ENCODE data around the gene LUZP1.

DNA sequence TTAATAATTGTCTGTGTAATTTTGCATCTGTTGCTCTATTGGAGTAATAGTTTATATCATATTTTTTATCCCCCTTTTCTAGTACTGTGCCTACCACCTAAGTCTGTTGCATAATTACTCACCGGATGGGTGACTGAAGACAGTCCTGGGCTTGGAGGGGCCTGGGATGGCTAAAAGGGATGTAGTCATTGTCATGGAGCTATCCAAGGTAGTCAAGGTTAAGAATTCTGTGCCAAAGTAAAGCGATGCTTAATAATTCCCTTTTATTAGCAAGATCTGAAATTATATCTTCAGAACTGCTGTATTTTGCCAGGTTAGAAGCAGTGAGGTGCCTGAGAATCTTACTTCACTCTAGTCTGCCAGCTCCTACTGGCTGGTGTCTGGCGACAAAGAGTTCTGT, 87.8 kb downstream of the LUZP1 start:
- TF ChIP-seq POLR2A (IDR thresholded peaks at IDR 0.05) (no peak), EP300 (IDR thresholded peaks at IDR 0.05) (no peak)
- TF ChIP-seq, protein P1, sequence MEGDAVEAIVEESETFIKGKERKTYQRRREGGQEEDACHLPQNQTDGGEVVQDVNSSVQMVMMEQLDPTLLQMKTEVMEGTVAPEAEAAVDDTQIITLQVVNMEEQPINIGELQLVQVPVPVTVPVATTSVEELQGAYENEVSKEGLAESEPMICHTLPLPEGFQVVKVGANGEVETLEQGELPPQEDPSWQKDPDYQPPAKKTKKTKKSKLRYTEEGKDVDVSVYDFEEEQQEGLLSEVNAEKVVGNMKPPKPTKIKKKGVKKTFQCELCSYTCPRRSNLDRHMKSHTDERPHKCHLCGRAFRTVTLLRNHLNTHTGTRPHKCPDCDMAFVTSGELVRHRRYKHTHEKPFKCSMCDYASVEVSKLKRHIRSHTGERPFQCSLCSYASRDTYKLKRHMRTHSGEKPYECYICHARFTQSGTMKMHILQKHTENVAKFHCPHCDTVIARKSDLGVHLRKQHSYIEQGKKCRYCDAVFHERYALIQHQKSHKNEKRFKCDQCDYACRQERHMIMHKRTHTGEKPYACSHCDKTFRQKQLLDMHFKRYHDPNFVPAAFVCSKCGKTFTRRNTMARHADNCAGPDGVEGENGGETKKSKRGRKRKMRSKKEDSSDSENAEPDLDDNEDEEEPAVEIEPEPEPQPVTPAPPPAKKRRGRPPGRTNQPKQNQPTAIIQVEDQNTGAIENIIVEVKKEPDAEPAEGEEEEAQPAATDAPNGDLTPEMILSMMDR (IDR thresholded peaks at IDR 0.05): no peak

All from ovary (tissue), 3 donors.